ENCODE measurements around the gene RGS3.

DNA sequence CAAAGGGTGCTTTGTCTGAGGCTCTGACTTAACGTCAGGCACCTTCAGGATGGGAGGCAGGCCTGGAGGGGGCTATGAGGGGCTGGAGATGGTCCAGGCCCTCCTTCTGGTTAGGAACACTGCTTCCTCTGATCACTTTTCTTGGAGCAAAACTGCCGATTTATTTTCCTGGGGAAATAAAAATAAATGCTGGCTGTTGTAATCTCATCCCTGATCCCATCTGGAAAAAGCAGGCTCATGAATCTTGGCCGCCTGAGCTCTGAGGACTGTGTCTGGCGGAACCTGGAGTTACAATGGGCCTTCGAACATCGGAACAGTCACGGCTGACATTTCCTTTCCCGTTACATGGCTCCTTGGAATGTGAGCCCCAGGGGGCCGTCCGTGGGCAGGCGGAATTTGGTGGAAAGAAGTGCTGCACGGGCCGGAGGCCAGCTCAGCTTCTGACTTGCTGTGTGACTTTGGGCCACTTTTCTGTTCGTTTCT is 157.8 kb downstream of the RGS3 start:
- TF ChIP-seq ESRRA (CRISPR knock-in tag; IDR thresholded peaks at IDR 0.05; ENCODE audit: borderline replicate concordance): no peak
- TF ChIP-seq SP1 (CRISPR knock-in tag; conservative IDR thresholded peaks at IDR 0.05): no peak
- no peak for TF ChIP-seq TEAD1 (CRISPR knock-in tag; IDR thresholded peaks at IDR 0.05)
- no peak for TF ChIP-seq OVOL2 (CRISPR knock-in tag; IDR thresholded peaks at IDR 0.05; ENCODE audit: borderline replicate concordance)
- TF ChIP-seq, protein P1, sequence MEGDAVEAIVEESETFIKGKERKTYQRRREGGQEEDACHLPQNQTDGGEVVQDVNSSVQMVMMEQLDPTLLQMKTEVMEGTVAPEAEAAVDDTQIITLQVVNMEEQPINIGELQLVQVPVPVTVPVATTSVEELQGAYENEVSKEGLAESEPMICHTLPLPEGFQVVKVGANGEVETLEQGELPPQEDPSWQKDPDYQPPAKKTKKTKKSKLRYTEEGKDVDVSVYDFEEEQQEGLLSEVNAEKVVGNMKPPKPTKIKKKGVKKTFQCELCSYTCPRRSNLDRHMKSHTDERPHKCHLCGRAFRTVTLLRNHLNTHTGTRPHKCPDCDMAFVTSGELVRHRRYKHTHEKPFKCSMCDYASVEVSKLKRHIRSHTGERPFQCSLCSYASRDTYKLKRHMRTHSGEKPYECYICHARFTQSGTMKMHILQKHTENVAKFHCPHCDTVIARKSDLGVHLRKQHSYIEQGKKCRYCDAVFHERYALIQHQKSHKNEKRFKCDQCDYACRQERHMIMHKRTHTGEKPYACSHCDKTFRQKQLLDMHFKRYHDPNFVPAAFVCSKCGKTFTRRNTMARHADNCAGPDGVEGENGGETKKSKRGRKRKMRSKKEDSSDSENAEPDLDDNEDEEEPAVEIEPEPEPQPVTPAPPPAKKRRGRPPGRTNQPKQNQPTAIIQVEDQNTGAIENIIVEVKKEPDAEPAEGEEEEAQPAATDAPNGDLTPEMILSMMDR (IDR thresholded peaks at IDR 0.05): no peak
- no peak for TF ChIP-seq ZNF423 (CRISPR knock-in tag; IDR thresholded peaks at IDR 0.05)
- TF ChIP-seq, protein P2, sequence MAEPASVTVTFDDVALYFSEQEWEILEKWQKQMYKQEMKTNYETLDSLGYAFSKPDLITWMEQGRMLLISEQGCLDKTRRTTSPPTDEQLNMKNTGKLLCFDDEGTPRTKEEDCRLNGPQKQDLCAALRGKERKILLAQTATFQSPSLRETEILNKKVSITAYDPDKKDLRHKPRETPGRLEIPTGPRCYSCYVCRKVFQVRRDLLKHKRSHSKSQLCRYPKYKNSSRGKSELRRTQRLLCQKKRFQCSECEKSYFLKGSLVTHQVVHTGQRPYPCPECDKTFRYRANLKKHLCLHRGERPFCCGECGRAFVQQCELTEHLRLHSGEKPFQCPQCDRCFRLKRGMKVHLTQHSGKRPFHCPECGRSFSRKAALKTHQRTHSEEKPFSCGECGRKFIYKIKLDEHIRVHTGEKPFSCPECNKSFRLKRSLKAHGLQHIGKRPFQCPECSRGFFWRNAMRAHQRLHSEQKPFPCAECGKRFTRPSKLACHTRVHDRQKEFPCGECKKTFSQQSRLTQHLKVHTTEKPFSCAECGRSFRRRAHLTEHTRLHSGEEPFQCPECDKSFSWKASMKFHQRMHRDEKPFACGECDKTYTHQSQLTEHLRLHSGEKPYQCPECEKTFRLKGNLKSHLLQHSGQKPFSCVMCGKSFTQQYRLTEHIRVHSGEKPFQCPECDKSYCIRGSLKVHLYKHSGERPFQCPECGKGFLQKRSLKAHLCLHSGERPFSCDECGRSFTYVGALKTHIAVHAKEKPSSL (CRISPR knock-in tag; conservative IDR thresholded peaks at IDR 0.05): no peak
- TF ChIP-seq NR2C2 (CRISPR knock-in tag; IDR thresholded peaks at IDR 0.05): no peak
- TF ChIP-seq, protein P3, sequence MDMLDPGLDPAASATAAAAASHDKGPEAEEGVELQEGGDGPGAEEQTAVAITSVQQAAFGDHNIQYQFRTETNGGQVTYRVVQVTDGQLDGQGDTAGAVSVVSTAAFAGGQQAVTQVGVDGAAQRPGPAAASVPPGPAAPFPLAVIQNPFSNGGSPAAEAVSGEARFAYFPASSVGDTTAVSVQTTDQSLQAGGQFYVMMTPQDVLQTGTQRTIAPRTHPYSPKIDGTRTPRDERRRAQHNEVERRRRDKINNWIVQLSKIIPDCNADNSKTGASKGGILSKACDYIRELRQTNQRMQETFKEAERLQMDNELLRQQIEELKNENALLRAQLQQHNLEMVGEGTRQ (CRISPR knock-in tag; IDR thresholded peaks at IDR 0.05): no peak
